ENCODE results near the gene USP2.

The USP2 gene

GRCh38 chr11:119305556-119306372 is 75.7 kb downstream of the USP2 start:
- Histone ChIP-seq H3K36me3 (ENCODE audit: low read length) (peaks cover 6% of the 10 kb centered on the region; the same call in 1 of the 2 replicates), H3K9me3 (ENCODE audit: insufficient read depth, low read length) (no peaks in the 10 kb centered on the region), H2AFZ (ENCODE audit: low read depth, low read length, severe bottlenecking) (no peak overlapping the region), H3K27ac (ENCODE audit: low read depth, low read length) (no peak overlapping the region), H3K27me3 (ENCODE audit: low read length) (no peaks in the 10 kb centered on the region), H3F3A (ENCODE audit: insufficient read depth) (no peaks in the 10 kb centered on the region), H3K9me2 (replicated peaks; ENCODE audit: insufficient read depth, low read length) (no peaks in the 10 kb centered on the region), H3K9ac (ENCODE audit: low read length) (no peak overlapping the region), H4K20me1 (ENCODE audit: low read depth, low read length) (no peaks in the 10 kb centered on the region), H3K4me2 (ENCODE audit: low read depth, low read length, poor library complexity, severe bottlenecking) (no peak overlapping the region), H3K79me2 (ENCODE audit: insufficient read depth, low read length) (no peaks in the 10 kb centered on the region), H3K4me3 (ENCODE audit: insufficient read depth, low read length, poor library complexity, severe bottlenecking) (no peak overlapping the region)
- no peak for TF ChIP-seq EZH2phosphoT487 (conservative IDR thresholded peaks at IDR 0.05; ENCODE audit: low read length)
- TF ChIP-seq, protein P1, sequence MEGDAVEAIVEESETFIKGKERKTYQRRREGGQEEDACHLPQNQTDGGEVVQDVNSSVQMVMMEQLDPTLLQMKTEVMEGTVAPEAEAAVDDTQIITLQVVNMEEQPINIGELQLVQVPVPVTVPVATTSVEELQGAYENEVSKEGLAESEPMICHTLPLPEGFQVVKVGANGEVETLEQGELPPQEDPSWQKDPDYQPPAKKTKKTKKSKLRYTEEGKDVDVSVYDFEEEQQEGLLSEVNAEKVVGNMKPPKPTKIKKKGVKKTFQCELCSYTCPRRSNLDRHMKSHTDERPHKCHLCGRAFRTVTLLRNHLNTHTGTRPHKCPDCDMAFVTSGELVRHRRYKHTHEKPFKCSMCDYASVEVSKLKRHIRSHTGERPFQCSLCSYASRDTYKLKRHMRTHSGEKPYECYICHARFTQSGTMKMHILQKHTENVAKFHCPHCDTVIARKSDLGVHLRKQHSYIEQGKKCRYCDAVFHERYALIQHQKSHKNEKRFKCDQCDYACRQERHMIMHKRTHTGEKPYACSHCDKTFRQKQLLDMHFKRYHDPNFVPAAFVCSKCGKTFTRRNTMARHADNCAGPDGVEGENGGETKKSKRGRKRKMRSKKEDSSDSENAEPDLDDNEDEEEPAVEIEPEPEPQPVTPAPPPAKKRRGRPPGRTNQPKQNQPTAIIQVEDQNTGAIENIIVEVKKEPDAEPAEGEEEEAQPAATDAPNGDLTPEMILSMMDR (IDR thresholded peaks at IDR 0.05; ENCODE audit: insufficient read depth, low read length, poor library complexity, severe bottlenecking) = no peak
